ENCODE results near the gene RNPEPL1. TPM values are rescaled to one million over a fixed set of nuclear protein-coding genes. Genes with fewer than 3 reads are reported as not detected.

Gene RNPEPL1
- 22.7 and 32.5 TPM in 2 replicates for total RNA-seq

GRCh38 chr2:240567872-240568677, at the start of gene RNPEPL1:
TSS of gene RNPEPL1 (plus strand) at chr2:240568484. CDS start at chr2:240568587, 103 bp downstream.

GRCh38 chr2:240557808-240558207, 10.5 kb upstream of the RNPEPL1 start, which contains the start of gene ANKMY1:
TSS of gene ANKMY1 (minus strand) at chr2:240557988. CDS start at chr2:240557335, 653 bp downstream.

GRCh38 chr2:240560084-240560479, 8.2 kb upstream of the RNPEPL1 start, which contains the start of gene DUSP28:
TSS of gene DUSP28 (plus strand) at chr2:240560357. CDS start at chr2:240560685, 328 bp downstream.

GRCh38 chr2:240586198-240586918, 18.1 kb downstream of the RNPEPL1 start, which contains the start of gene CAPN10:
TSS of gene CAPN10 (plus strand) at chr2:240586734. CDS start at chr2:240586912, 178 bp downstream.

GRCh38 chr2:240624950-240625621, 56.8 kb downstream of the RNPEPL1 start, which contains the start of gene GPR35:
TSS of gene GPR35 (plus strand) at chr2:240625480. CDS start at chr2:240629953, 4,473 bp downstream.

Other genes with a start within 250 kb of the RNPEPL1 start
- gene GPC1, start 132.8 kb upstream of the RNPEPL1 start, total RNA-seq: 16.1 and 22.2 TPM in 2 replicates
- gene ANKMY1, start 10.5 kb upstream of the RNPEPL1 start, total RNA-seq: 6.1 and 8.9 TPM in 2 replicates
- 1.8 and 3.2 TPM in 2 replicates for gene DUSP28, start 8.1 kb upstream of the RNPEPL1 start, total RNA-seq
- gene CAPN10, start 18.2 kb downstream of the RNPEPL1 start, total RNA-seq: 27.0 and 28.2 TPM in 2 replicates
- gene GPR35, start 57.0 kb downstream of the RNPEPL1 start, total RNA-seq: 0.13 and 0.14 TPM in 2 replicates
- not detected in 2 replicates for gene AQP12B, start 114.4 kb downstream of the RNPEPL1 start, total RNA-seq
- not detected in 2 replicates for gene AQP12A, start 123.4 kb downstream of the RNPEPL1 start, total RNA-seq